ENCODE results near the gene CENPU.

Gene CENPU

DNA sequence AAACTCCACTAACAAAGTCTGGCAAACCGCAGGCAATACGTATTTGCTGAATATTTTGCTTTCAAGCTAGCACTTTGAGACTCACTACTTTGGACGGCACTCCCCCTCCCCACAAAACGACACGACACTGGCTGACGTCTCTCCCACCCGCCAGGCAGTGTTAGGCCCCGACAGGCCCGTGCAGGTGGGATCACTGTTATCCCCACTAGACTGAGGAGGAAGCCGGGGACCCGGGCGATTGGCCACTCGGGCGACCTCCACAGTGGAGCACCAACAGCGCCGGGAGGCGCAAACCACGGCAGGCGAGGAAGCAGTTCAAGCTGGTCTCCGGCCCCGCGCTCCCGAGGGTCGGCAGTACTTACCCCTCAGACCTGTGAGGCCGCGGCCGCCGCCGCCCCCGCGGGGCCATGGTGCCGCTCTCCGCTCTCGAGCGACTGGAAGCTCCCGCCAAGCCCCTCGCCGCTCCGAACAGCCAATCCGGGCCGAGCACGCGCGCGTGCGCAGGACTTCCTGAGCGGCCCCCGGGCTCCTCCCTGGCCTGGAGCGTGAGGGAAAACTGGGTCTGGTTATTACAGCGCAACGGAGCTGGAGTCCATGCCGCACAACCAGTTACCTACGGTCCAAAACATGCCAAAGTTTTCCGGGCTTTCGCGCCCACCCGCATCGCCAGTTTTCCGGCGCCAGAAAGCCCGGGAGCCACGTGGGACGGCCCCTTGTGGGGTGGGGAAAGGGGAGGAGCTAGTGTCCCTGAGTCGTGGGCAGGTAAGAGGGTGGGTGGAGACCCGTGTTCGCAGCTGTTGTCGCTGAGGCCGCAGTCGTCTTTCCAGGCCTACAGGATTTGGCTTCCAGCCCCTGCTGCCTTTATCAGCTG, at the start of gene CENPU (continued):
- peak; percentile 69 for TF ChIP-seq EGR2 (tag by site-specific recombination; IDR thresholded peaks at IDR 0.05; ENCODE audit: low read depth)
- TF ChIP-seq ZNF133 (tag by site-specific recombination; IDR thresholded peaks at IDR 0.05): peak; percentile 27; the same call in 1 of the 2 replicates
- 0 out of 2 replicates have a peak, but pooled peaks have one; percentile 10 for TF ChIP-seq ZIC2 (tag by site-specific recombination; IDR thresholded peaks at IDR 0.05)
- TF ChIP-seq ZNF548 (tag by site-specific recombination; IDR thresholded peaks at IDR 0.05): no peak
- TF ChIP-seq, protein P1, sequence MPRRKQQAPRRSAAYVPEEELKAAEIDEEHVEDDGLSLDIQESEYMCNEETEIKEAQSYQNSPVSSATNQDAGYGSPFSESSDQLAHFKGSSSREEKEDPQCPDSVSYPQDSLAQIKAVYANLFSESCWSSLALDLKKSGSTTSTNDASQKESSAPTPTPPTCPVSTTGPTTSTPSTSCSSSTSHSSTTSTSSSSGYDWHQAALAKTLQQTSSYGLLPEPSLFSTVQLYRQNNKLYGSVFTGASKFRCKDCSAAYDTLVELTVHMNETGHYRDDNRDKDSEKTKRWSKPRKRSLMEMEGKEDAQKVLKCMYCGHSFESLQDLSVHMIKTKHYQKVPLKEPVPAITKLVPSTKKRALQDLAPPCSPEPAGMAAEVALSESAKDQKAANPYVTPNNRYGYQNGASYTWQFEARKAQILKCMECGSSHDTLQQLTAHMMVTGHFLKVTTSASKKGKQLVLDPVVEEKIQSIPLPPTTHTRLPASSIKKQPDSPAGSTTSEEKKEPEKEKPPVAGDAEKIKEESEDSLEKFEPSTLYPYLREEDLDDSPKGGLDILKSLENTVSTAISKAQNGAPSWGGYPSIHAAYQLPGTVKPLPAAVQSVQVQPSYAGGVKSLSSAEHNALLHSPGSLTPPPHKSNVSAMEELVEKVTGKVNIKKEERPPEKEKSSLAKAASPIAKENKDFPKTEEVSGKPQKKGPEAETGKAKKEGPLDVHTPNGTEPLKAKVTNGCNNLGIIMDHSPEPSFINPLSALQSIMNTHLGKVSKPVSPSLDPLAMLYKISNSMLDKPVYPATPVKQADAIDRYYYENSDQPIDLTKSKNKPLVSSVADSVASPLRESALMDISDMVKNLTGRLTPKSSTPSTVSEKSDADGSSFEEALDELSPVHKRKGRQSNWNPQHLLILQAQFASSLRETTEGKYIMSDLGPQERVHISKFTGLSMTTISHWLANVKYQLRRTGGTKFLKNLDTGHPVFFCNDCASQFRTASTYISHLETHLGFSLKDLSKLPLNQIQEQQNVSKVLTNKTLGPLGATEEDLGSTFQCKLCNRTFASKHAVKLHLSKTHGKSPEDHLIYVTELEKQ (tag by site-specific recombination; IDR thresholded peaks at IDR 0.05; ENCODE audit: borderline replicate concordance): peak; percentile 79; the same call in 1 of the 2 replicates
- no peak for TF ChIP-seq ZNF248 (tag by site-specific recombination; IDR thresholded peaks at IDR 0.05)
- TF ChIP-seq ZNF623 (tag by site-specific recombination; IDR thresholded peaks at IDR 0.05): peak; percentile 33; the same call in 1 of the 2 replicates
- peak; percentile 56 for TF ChIP-seq ZNF335 (tag by site-specific recombination; conservative IDR thresholded peaks at IDR 0.05)
- TF ChIP-seq ZNF311 (tag by site-specific recombination; IDR thresholded peaks at IDR 0.05; ENCODE audit: borderline replicate concordance): no peak
- peak; percentile 98 for TF ChIP-seq ZNF324 (tag by site-specific recombination; IDR thresholded peaks at IDR 0.05)
- peak; percentile 46; the same call in 1 of the 2 replicates for TF ChIP-seq SCRT2 (tag by site-specific recombination; IDR thresholded peaks at IDR 0.05)
- TF ChIP-seq, protein P2, sequence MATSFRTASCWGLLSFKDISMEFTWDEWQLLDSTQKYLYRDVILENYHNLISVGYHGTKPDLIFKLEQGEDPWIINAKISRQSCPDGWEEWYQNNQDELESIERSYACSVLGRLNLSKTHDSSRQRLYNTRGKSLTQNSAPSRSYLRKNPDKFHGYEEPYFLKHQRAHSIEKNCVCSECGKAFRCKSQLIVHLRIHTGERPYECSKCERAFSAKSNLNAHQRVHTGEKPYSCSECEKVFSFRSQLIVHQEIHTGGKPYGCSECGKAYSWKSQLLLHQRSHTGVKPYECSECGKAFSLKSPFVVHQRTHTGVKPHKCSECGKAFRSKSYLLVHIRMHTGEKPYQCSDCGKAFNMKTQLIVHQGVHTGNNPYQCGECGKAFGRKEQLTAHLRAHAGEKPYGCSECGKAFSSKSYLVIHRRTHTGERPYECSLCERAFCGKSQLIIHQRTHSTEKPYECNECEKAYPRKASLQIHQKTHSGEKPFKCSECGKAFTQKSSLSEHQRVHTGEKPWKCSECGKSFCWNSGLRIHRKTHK (tag by site-specific recombination; IDR thresholded peaks at IDR 0.05): no peak
- TF ChIP-seq SETDB1 (IDR thresholded peaks at IDR 0.05; ENCODE audit: insufficient read length, low read length): no peak
- TF ChIP-seq TCF7L2 (IDR thresholded peaks at IDR 0.05; ENCODE audit: borderline replicate concordance, low read depth, low read length): no peak
- peak; percentile 62 for TF ChIP-seq YY1 (tag by site-specific recombination; IDR thresholded peaks at IDR 0.05)
- TF ChIP-seq, protein P3, sequence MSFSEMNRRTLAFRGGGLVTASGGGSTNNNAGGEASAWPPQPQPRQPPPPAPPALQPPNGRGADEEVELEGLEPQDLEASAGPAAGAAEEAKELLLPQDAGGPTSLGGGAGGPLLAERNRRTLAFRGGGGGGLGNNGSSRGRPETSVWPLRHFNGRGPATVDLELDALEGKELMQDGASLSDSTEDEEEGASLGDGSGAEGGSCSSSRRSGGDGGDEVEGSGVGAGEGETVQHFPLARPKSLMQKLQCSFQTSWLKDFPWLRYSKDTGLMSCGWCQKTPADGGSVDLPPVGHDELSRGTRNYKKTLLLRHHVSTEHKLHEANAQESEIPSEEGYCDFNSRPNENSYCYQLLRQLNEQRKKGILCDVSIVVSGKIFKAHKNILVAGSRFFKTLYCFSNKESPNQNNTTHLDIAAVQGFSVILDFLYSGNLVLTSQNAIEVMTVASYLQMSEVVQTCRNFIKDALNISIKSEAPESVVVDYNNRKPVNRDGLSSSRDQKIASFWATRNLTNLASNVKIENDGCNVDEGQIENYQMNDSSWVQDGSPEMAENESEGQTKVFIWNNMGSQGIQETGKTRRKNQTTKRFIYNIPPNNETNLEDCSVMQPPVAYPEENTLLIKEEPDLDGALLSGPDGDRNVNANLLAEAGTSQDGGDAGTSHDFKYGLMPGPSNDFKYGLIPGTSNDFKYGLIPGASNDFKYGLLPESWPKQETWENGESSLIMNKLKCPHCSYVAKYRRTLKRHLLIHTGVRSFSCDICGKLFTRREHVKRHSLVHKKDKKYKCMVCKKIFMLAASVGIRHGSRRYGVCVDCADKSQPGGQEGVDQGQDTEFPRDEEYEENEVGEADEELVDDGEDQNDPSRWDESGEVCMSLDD (tag by site-specific recombination; IDR thresholded peaks at IDR 0.05): 0 out of 2 replicates have a peak, but pooled peaks have one; percentile 37
- TF ChIP-seq SP7 (tag by site-specific recombination; IDR thresholded peaks at IDR 0.05): peak; percentile 91
- TF ChIP-seq, protein P4, sequence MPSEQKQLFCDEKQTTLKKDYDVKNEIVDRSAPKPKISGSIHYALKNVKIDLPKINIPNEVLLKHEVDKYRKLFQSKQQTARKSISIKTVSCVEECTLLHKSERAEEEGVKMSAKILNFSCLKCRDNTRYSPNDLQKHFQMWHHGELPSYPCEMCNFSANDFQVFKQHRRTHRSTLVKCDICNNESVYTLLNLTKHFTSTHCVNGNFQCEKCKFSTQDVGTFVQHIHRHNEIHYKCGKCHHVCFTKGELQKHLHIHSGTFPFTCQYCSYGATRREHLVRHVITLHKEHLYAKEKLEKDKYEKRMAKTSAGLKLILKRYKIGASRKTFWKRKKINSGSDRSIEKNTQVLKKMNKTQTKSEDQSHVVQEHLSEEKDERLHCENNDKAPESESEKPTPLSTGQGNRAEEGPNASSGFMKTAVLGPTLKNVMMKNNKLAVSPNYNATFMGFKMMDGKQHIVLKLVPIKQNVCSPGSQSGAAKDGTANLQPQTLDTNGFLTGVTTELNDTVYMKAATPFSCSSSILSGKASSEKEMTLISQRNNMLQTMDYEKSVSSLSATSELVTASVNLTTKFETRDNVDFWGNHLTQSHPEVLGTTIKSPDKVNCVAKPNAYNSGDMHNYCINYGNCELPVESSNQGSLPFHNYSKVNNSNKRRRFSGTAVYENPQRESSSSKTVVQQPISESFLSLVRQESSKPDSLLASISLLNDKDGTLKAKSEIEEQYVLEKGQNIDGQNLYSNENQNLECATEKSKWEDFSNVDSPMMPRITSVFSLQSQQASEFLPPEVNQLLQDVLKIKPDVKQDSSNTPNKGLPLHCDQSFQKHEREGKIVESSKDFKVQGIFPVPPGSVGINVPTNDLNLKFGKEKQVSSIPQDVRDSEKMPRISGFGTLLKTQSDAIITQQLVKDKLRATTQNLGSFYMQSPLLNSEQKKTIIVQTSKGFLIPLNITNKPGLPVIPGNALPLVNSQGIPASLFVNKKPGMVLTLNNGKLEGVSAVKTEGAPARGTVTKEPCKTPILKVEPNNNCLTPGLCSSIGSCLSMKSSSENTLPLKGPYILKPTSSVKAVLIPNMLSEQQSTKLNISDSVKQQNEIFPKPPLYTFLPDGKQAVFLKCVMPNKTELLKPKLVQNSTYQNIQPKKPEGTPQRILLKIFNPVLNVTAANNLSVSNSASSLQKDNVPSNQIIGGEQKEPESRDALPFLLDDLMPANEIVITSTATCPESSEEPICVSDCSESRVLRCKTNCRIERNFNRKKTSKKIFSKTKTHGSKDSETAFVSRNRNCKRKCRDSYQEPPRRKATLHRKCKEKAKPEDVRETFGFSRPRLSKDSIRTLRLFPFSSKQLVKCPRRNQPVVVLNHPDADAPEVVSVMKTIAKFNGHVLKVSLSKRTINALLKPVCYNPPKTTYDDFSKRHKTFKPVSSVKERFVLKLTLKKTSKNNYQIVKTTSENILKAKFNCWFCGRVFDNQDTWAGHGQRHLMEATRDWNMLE (tag by site-specific recombination; conservative IDR thresholded peaks at IDR 0.05; ENCODE audit: low read depth): peak; percentile 51; the same call in 1 of the 2 replicates
- TF ChIP-seq ZNF184 (tag by site-specific recombination; IDR thresholded peaks at IDR 0.05): peak; percentile 89; the same call in 1 of the 2 replicates
- peak; percentile 91 for TF ChIP-seq ZSCAN23 (tag by site-specific recombination; IDR thresholded peaks at IDR 0.05)
- TF ChIP-seq ZNF202 (tag by site-specific recombination; IDR thresholded peaks at IDR 0.05; ENCODE audit: borderline replicate concordance): no peak
- no peak for TF ChIP-seq ZNF366 (tag by site-specific recombination; conservative IDR thresholded peaks at IDR 0.05)
- TF ChIP-seq ZNF501 (tag by site-specific recombination; IDR thresholded peaks at IDR 0.05): peak; percentile 98
- no peak for TF ChIP-seq ZNF140 (tag by site-specific recombination; IDR thresholded peaks at IDR 0.05)
- TF ChIP-seq ZFP3 (tag by site-specific recombination; IDR thresholded peaks at IDR 0.05; ENCODE audit: low read depth): no peak
- TF ChIP-seq ZNF558 (tag by site-specific recombination; IDR thresholded peaks at IDR 0.05): peak; percentile 59; the same call in 1 of the 2 replicates
- TF ChIP-seq ZNF221 (tag by site-specific recombination; IDR thresholded peaks at IDR 0.05; ENCODE audit: borderline replicate concordance): no peak

Data from HEK293 (cell line).